CD4-positive, alpha-beta T cell treated with Interleukin-4 for 4 hours (primary cell): ENCODE data around the gene SMS.

Experiments used
- DNase-seq: peaks from one replicate; pipeline ENCODE4 v3.0.0-alpha.2; 2020

SMS gene

GRCh38 chrX:22041907-22042530, 101.5 kb downstream of the SMS start:
- no peak for DNase-seq

GRCh38 chrX:22043872-22044271, 103.4 kb downstream of the SMS start:
- no peak for DNase-seq
